Stomach (tissue), 9 donors: ENCODE results near the gene TNFRSF8. TPM values are rescaled to one million over a fixed set of nuclear protein-coding genes. Genes with fewer than 3 reads are reported as not detected.

Experiments used
- DNase-seq, 2 donors: peaks; one replicate each; pipeline versions ENCODE4 v3.0.0 to v3.0.0-alpha.2; 2013 to 2019
- H3K27ac ChIP-seq, 5 donors: fragments of 200-600 bp in 4 of 5; sonication (generic) in 4 of 5; one replicate each; pipeline ENCODE4 v1.5.1; 2013 to 2019; ENCODE audit warnings: mild to moderate bottlenecking in 1 of 5, moderate library complexity in 1 of 5
- H3K27me3 ChIP-seq, 3 donors: fragments of 200-600 bp; sonication (generic); one replicate each; pipeline ENCODE4 v1.5.1; 2017 to 2019; ENCODE audit warnings: mixed run types in 1 of 3
- H3K36me3 ChIP-seq, 4 donors: fragments of 200-600 bp; sonication (generic); 1 replicate in 3 of 4; 2 replicates in 1 of 4; pipeline ENCODE4 v1.5.1; 2016 to 2019
- H3K4me1 ChIP-seq, 4 donors: fragments of 200-600 bp; sonication (generic); one replicate each; pipeline ENCODE4 v1.5.1; 2016 to 2019
- H3K4me3 ChIP-seq, 4 donors: fragments of 200-600 bp; sonication (generic) in 3 of 4; one replicate each; pipeline ENCODE4 v1.5.1; 2016 to 2019; ENCODE audit warnings: mild to moderate bottlenecking in 1 of 4
- H3K9me3 ChIP-seq, 4 donors: fragments of 200-600 bp; sonication (generic); one replicate each; pipeline ENCODE4 v1.5.1; 2016 to 2019
- EP300 ChIP-seq: sonication (generic); formaldehyde crosslinking; IDR thresholded peaks from one replicate; pipeline ENCODE4 v1.6.1; 2017; ENCODE audit warnings: antibody characterized with exemption
- POLR2A ChIP-seq, 4 donors: fragments of 450-650 bp; IDR thresholded peaks; one replicate each; pipeline ENCODE4 v1.6.1; 2016; ENCODE audit warnings: antibody characterized with exemption in 4 of 4, control low read depth in 2 of 4, mild to moderate bottlenecking in 1 of 4, moderate library complexity in 1 of 4
- POLR2AphosphoS5 ChIP-seq, 3 donors: sonication (generic); formaldehyde crosslinking; IDR thresholded peaks; one replicate each; pipeline ENCODE4 v1.6.1; 2016; ENCODE audit warnings: antibody characterized with exemption in 3 of 3
- WGBS, 5 donors: extraction: QIAGEN DNeasy Blood & Tissue Kit in 3 of 5; methylation state at CpG; one replicate each; pipeline versions ENCODE4 v1.1.5 to v1.1.7; 2013 to 2018; 5-methylcytosine and 5-hydroxymethylcytosine counted together
- intact Hi-C: fragments of 100-400 bp; cut with DNase I; formaldehyde crosslinking; loops from one replicate; pipeline ENCODE4 v1.15.1; 2023; ENCODE audit warnings: low total_unique reads
- polyA plus RNA-seq, 3 donors: library from polyadenylated mRNA; stranded (reverse); fragments of 200-250 nt; gene quantifications; one replicate each; pipeline ENCODE4 v1.2.3, GENCODE V29; 2013
- total RNA-seq, 5 donors: library from RNA; depleted of rRNA; stranded (reverse); fragments of >200 nt; gene quantifications; one replicate each; pipeline versions ENCODE4 v1.1.0 to v1.2.3, GENCODE V29; 2014 to 2016
- TF ChIP-seq, protein P1 (sequence below), 7 experiments: fragments of 450-650 bp in 4 of 7; fragments of 200-600 bp in 3 of 7; sonication (generic) in 3 of 7; IDR thresholded peaks; one replicate each; pipeline ENCODE4 v1.5.1; 2016 to 2019; ENCODE audit warnings: antibody characterized with exemption in 7 of 7, control low read depth in 2 of 7, mild to moderate bottlenecking in 1 of 7
- donor health status: healthy with polysubstance abuse.
- donor health status: Bipolar disorder and iron deficiency.
- donor health status: healthy.

TNFRSF8 gene
- total and polyA plus RNA-seq, 8 donors, result 0.18 to 2.1 (median 0.88) TPM; not detected in 2

DNA sequence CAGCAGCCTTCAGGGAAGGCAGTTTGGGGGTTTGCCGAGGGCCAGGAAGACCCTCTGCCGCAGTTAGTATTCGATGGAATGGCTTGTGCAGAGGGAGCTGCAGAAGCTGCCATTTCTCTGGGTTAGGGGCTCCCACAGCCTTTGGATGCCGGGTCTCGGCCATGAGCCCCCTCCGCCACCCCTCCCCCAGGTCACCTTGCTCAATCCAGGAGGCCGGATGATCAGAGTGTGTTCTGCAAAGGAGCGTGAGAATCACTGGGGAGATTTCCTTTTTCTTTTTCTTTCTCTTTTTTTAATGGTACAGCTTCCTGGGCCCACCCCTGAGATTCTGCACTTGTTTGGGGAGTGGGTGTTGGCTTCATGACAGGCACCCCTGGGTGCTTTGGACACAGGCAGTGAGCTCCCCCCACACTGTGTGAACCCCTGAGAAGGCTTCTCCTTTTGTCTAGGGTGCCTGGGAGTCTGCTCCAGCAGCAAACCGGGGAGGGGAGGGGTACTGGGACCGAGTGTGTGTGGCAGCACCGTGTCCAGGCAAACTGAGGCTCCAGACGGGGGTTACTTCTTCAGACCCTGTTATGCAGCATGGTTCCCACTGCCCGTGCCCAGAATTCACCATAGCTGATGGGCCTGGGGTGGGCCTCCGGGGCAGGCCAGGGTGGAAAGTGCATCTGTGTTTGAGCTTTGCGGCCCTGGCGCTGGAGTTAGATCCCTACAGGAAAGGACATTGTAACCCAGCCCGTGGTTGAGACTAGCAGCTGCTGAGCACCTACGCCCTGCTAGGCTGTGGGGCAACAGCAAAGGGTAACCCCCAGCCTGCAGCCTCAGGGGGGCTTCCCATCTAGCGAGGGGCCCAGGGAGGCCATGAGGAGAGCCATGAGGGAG lies 122.2 kb downstream of the TNFRSF8 start:
- Histone ChIP-seq H3K9me3 (no peaks in the 10 kb centered on the region), H3K4me1 (peaks cover 47 to 87% (median 68%) of the 10 kb centered on the region in 4 donors), H3K4me3 (peak overlapping the region in 2 of 4 donors; percentile 18 to 23), H3K27ac (peak overlapping the region; percentile 22 to 92 (median 89)), H3K36me3 (peaks cover 0 to 12% (median 8%) of the 10 kb centered on the region in 4 donors), H3K27me3 (no peaks in the 10 kb centered on the region)
- no peak for DNase-seq
- 67 to 82% (median 74%) methylated on average over 11 to 19 of the region's 19 CpGs for WGBS, 5 donors
- intact Hi-C loops, result no loop called here
- TF ChIP-seq, protein P1, sequence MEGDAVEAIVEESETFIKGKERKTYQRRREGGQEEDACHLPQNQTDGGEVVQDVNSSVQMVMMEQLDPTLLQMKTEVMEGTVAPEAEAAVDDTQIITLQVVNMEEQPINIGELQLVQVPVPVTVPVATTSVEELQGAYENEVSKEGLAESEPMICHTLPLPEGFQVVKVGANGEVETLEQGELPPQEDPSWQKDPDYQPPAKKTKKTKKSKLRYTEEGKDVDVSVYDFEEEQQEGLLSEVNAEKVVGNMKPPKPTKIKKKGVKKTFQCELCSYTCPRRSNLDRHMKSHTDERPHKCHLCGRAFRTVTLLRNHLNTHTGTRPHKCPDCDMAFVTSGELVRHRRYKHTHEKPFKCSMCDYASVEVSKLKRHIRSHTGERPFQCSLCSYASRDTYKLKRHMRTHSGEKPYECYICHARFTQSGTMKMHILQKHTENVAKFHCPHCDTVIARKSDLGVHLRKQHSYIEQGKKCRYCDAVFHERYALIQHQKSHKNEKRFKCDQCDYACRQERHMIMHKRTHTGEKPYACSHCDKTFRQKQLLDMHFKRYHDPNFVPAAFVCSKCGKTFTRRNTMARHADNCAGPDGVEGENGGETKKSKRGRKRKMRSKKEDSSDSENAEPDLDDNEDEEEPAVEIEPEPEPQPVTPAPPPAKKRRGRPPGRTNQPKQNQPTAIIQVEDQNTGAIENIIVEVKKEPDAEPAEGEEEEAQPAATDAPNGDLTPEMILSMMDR (IDR thresholded peaks at IDR 0.05), result no peak
- TF ChIP-seq EP300, result no peak
- no peak for TF ChIP-seq POLR2A (IDR thresholded peaks at IDR 0.05)
- TF ChIP-seq POLR2AphosphoS5 (IDR thresholded peaks at IDR 0.05), result no peak

DNA sequence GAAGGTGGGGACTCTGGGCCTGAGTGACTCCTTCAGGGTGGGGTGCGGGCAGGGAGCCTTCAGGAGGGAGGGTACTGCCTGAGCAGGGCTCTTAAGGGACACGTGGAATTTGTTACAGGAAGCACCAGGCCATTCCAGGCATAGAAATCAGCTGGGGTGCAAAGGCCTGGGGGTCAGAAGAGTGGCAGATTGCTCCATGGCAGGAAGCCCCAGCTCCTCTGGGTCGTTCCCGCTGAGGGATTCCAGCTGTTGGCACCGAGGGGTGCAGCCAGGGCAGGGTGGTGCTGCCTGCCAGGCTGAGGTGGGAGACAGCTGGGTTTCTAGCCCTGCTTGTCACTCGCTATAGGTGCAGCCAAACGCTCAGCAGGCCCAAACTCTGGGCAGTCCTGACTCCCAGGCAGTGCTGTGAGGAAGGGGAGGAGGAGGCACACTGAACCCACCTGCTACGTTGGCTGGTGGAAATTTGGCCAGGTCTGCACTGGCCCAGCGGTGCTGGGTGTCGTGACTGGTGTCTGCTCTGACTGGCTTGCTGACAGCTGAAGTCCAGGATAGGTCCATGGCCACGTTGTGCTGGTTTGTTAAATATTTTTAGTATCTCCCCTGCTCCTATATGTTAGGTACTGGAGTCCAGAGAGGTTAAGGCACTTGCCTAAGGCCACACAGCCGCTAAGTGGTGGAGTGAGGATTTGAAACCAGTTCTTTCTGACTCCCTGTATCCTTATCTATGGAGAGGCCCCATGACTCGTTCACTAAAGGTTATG lies 123.0 kb downstream of the TNFRSF8 start:
- Histone ChIP-seq H3K27ac (peak overlapping the region; percentile 21 to 92 (median 89)), H3K27me3 (no peaks in the 10 kb centered on the region), H3K9me3 (no peaks in the 10 kb centered on the region), H3K36me3 (peaks cover 6 to 18% (median 11%) of the 10 kb centered on the region in 4 donors), H3K4me1 (peaks cover 47 to 79% (median 61%) of the 10 kb centered on the region in 4 donors), H3K4me3 (no peak overlapping the region)
- DNase-seq, result peak in 1 of 2 donors; percentile 43
- 55 to 68% (median 64%) methylated on average over 8 to 13 of the region's 13 CpGs for WGBS, 5 donors
- intact Hi-C loops, result no loop called here
- TF ChIP-seq EP300 (no peak), POLR2AphosphoS5 (IDR thresholded peaks at IDR 0.05) (no peak), POLR2A (IDR thresholded peaks at IDR 0.05) (no peak)
- TF ChIP-seq, protein P1 (IDR thresholded peaks at IDR 0.05), result no peak

GRCh38 chr1:12186679-12186985 lies 123.5 kb downstream of the TNFRSF8 start:
- intact Hi-C loops, result no loop called here
- Histone ChIP-seq H3K27ac (peak overlapping the region in 3 of 5 donors; percentile 87 to 92 (median 89)), H3K27me3 (no peaks in the 10 kb centered on the region), H3K36me3 (peaks cover 6 to 24% (median 14%) of the 10 kb centered on the region in 4 donors), H3K4me3 (no peak overlapping the region), H3K4me1 (peaks cover 47 to 74% (median 58%) of the 10 kb centered on the region in 4 donors), H3K9me3 (no peaks in the 10 kb centered on the region)
- TF ChIP-seq POLR2AphosphoS5 (IDR thresholded peaks at IDR 0.05), result peak in 1 of 3 donors; percentile 32
- TF ChIP-seq POLR2A (IDR thresholded peaks at IDR 0.05), result no peak
- TF ChIP-seq, protein P1 (IDR thresholded peaks at IDR 0.05), result no peak
- peak; percentile 52 to 71 for DNase-seq
- WGBS, 5 donors, result 49 to 76% (median 60%) methylated on average over 4 of the region's 4 CpGs

DNA sequence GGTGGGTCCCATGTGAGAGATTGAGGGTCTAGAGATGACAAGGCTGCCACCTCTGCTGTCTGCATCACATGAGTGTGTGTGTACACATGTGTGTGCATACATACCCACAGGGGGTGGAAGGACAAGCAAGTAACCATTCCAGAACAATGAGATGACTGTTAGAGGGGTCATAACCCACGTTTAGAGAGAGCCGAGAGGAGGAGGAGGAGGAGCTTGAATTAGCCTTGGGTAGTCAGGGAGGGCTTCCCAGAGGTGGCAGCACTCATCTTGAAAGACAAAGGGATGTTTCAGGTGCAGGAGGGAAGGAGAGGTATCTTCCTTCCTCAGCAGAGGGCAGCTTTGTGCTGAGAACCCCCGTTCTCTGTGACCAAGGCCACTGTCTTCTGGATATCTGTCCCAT lies 125.0 kb downstream of the TNFRSF8 start:
- H3K4me1 ChIP-seq, result peaks cover 40 to 60% (median 53%) of the 10 kb centered on the region in 4 donors
- H3K27me3 ChIP-seq, result no peaks in the 10 kb centered on the region
- H3K27ac ChIP-seq, result no peak overlapping the region
- intact Hi-C loops, result no loop called here
- no peak overlapping the region for H3K4me3 ChIP-seq
- H3K36me3 ChIP-seq, result peaks cover 14 to 39% (median 28%) of the 10 kb centered on the region in 4 donors
- H3K9me3 ChIP-seq, result no peaks in the 10 kb centered on the region
- no peak for DNase-seq
- WGBS, 5 donors, result 34 to 56% (median 51%) methylated on average over 3 of the region's 3 CpGs
- no peak for TF ChIP-seq POLR2A (IDR thresholded peaks at IDR 0.05)
- TF ChIP-seq, protein P1 (IDR thresholded peaks at IDR 0.05), result no peak
- TF ChIP-seq EP300, result no peak
- no peak for TF ChIP-seq POLR2AphosphoS5 (IDR thresholded peaks at IDR 0.05)
